Epidermal melanocyte (primary cell): ENCODE data around the gene INPP4B.

Source experiments
- DNase-seq: peaks from one replicate; pipeline ENCODE4 v3.0.0; 2011; ENCODE audit warnings: low spot score; ENCODE audit not compliant: insufficient read length

INPP4B gene

GRCh38 chr4:142846108-142846728, at the start of gene INPP4B:
INPP4B (minus strand) TSS chr4:142846301.
- no peak for DNase-seq

- DNase-seq, result no peak
Observed at GRCh38 chr4:142893012-142893411, 46.9 kb upstream of the INPP4B start.

GRCh38 chr4:142886566-142886965, 40.5 kb upstream of the INPP4B start:
- DNase-seq, result no peak

GRCh38 chr4:142883040-142883832, 37.1 kb upstream of the INPP4B start:
- no peak for DNase-seq

- DNase-seq, result no peak
Observed at GRCh38 chr4:142882159-142882558, 36.1 kb upstream of the INPP4B start.

GRCh38 chr4:142881331-142881730, 35.2 kb upstream of the INPP4B start:
- no peak for DNase-seq

- DNase-seq, result no peak
Observed at GRCh38 chr4:142875117-142875516, 29.0 kb upstream of the INPP4B start.

GRCh38 chr4:142874684-142875083, 28.6 kb upstream of the INPP4B start:
- no peak for DNase-seq

GRCh38 chr4:142866685-142867084, 20.6 kb upstream of the INPP4B start:
- no peak for DNase-seq

GRCh38 chr4:142861351-142861750, 15.2 kb upstream of the INPP4B start:
- no peak for DNase-seq

GRCh38 chr4:142858965-142859364, 12.9 kb upstream of the INPP4B start:
- DNase-seq, result no peak

- no peak for DNase-seq
Observed at GRCh38 chr4:142858446-142858845, 12.3 kb upstream of the INPP4B start.

GRCh38 chr4:142856576-142856975, 10.5 kb upstream of the INPP4B start:
- no peak for DNase-seq

GRCh38 chr4:142850478-142850877, 4.4 kb upstream of the INPP4B start:
- no peak for DNase-seq

- no peak for DNase-seq
Observed at GRCh38 chr4:142846729-142847596, 862 bp upstream of the INPP4B start.

- DNase-seq, result no peak
Observed at GRCh38 chr4:142845293-142846107, 601 bp downstream of the INPP4B start.

GRCh38 chr4:142844782-142845181, 1.3 kb downstream of the INPP4B start:
- DNase-seq, result no peak

- DNase-seq, result no peak
Observed at GRCh38 chr4:142840516-142841123, 5.5 kb downstream of the INPP4B start.

GRCh38 chr4:142838778-142839177, 7.3 kb downstream of the INPP4B start:
- no peak for DNase-seq

GRCh38 chr4:142832022-142832421, 14.1 kb downstream of the INPP4B start:
- no peak for DNase-seq
